ENCODE results near the gene SRP54. TPM values are rescaled to one million over a fixed set of nuclear protein-coding genes. Genes with fewer than 3 reads are reported as not detected.
A peak's percentile ranks its signal among the peaks of the same experiment; 100 is the strongest.
"Not testable (repeated sequence)": the region's sequence is repeated elsewhere in the genome, so short reads cannot be mapped to it uniquely, and the experiment has no call there.

The SRP54 gene
- total RNA-seq, 1 donor from 2014 or later, result 74.0 TPM

GRCh38 chr14:35051796-35052195 lies 69.0 kb downstream of the SRP54 start:
- Histone ChIP-seq H3K4me2 (ENCODE audit: low read length) (no peak overlapping the region), H3K4me3 (ENCODE audit: insufficient read depth, low read depth, low read length) (no peak overlapping the region), H3K27me3 (ENCODE audit: insufficient read depth, low read length) (no peaks in the 10 kb centered on the region), H3K4me1 (ENCODE audit: insufficient read depth, low read length) (peaks cover 3% of the 10 kb centered on the region), H2AFZ (ENCODE audit: low read depth, low read length) (no peak overlapping the region), H3K79me2 (ENCODE audit: insufficient read depth, low read length) (peaks cover 45% of the 10 kb centered on the region), H4K20me1 (ENCODE audit: insufficient read depth, low read length) (peaks cover 12% of the 10 kb centered on the region), H3K9me3 (ENCODE audit: insufficient read depth, low read depth, low read length) (no peaks in the 10 kb centered on the region), H3K36me3 (ENCODE audit: insufficient read depth, low read length) (peaks cover 14% of the 10 kb centered on the region), H3K27ac (ENCODE audit: low read depth, low read length) (no peak overlapping the region), H3K9ac (ENCODE audit: low read length) (no peak overlapping the region)
- Mint-ChIP-seq H3K27me3 (ENCODE audit: low read depth, unreplicated experiment) (no peaks in the 10 kb centered on the region), H3K27ac (ENCODE audit: unreplicated experiment) (no peak overlapping the region), H3K36me3 (ENCODE audit: low read depth, unreplicated experiment) (no peaks in the 10 kb centered on the region), H3K4me1 (ENCODE audit: low read depth, unreplicated experiment) (peaks cover 14% of the 10 kb centered on the region), H3K4me3 (ENCODE audit: unreplicated experiment) (no peak overlapping the region), H3K9me3 (ENCODE audit: unreplicated experiment) (no peaks in the 10 kb centered on the region)
- FAIRE-seq (no peak), DNase-seq (ENCODE audit: low read depth) (peak; percentile 32)
- no peak for TF ChIP-seq CTCF (IDR thresholded peaks at IDR 0.05; ENCODE audit: insufficient read depth, low read depth, low read length)
- no peak for TF ChIP-seq EZH2 (IDR thresholded peaks at IDR 0.05; ENCODE audit: insufficient read depth, low read length)

GRCh38 chr14:35052637-35053036 lies 69.8 kb downstream of the SRP54 start:
- Mint-ChIP-seq H3K9me3 (ENCODE audit: unreplicated experiment) (no peaks in the 10 kb centered on the region), H3K4me3 (ENCODE audit: unreplicated experiment) (no peak overlapping the region), H3K27ac (ENCODE audit: unreplicated experiment) (no peak overlapping the region), H3K27me3 (ENCODE audit: low read depth, unreplicated experiment) (no peaks in the 10 kb centered on the region), H3K4me1 (ENCODE audit: low read depth, unreplicated experiment) (peaks cover 14% of the 10 kb centered on the region), H3K36me3 (ENCODE audit: low read depth, unreplicated experiment) (peaks cover 4% of the 10 kb centered on the region)
- H3K9ac ChIP-seq (ENCODE audit: low read length), result no peak overlapping the region
- H3K79me2 ChIP-seq (ENCODE audit: insufficient read depth, low read length), result peaks cover 47% of the 10 kb centered on the region
- DNase-seq (ENCODE audit: low read depth), result no peak
- H3K4me3 ChIP-seq (ENCODE audit: insufficient read depth, low read depth, low read length), result no peak overlapping the region
- H4K20me1 ChIP-seq (ENCODE audit: insufficient read depth, low read length), result peaks cover 11% of the 10 kb centered on the region
- H3K4me2 ChIP-seq (ENCODE audit: low read length), result no peak overlapping the region
- peaks cover 3% of the 10 kb centered on the region for H3K4me1 ChIP-seq (ENCODE audit: insufficient read depth, low read length)
- H3K27ac ChIP-seq (ENCODE audit: low read depth, low read length), result no peak overlapping the region
- peaks cover 16% of the 10 kb centered on the region for H3K36me3 ChIP-seq (ENCODE audit: insufficient read depth, low read length)
- TF ChIP-seq EZH2 (IDR thresholded peaks at IDR 0.05; ENCODE audit: insufficient read depth, low read length), result no peak
- no peak for TF ChIP-seq CTCF (IDR thresholded peaks at IDR 0.05; ENCODE audit: insufficient read depth, low read depth, low read length)
- H2AFZ ChIP-seq (ENCODE audit: low read depth, low read length), result no peak overlapping the region
- FAIRE-seq, result no peak
- H3K9me3 ChIP-seq (ENCODE audit: insufficient read depth, low read depth, low read length), result no peaks in the 10 kb centered on the region
- no peaks in the 10 kb centered on the region for H3K27me3 ChIP-seq (ENCODE audit: insufficient read depth, low read length)

- H3K36me3 ChIP-seq (ENCODE audit: insufficient read depth, low read length); H2AFZ ChIP-seq (ENCODE audit: low read depth, low read length); H3K4me3 ChIP-seq (ENCODE audit: insufficient read depth, low read depth, low read length); FAIRE-seq; H3K4me1 ChIP-seq (ENCODE audit: insufficient read depth, low read length); H3K9ac ChIP-seq (ENCODE audit: low read length); H3K27me3 ChIP-seq (ENCODE audit: insufficient read depth, low read length); H3K27ac ChIP-seq (ENCODE audit: low read depth, low read length); H3K9me3 Mint-ChIP-seq (ENCODE audit: unreplicated experiment); H3K36me3 Mint-ChIP-seq (ENCODE audit: low read depth, unreplicated experiment); H3K9me3 ChIP-seq (ENCODE audit: insufficient read depth, low read depth, low read length); H3K27me3 Mint-ChIP-seq (ENCODE audit: low read depth, unreplicated experiment); H3K27ac Mint-ChIP-seq (ENCODE audit: unreplicated experiment); H4K20me1 ChIP-seq (ENCODE audit: insufficient read depth, low read length): not testable (repeated sequence)
- peaks cover 11% of the 10 kb centered on the region for H3K4me1 Mint-ChIP-seq (ENCODE audit: low read depth, unreplicated experiment)
- Histone ChIP-seq H3K79me2 (ENCODE audit: insufficient read depth, low read length) (peaks cover 23% of the 10 kb centered on the region), H3K4me2 (ENCODE audit: low read length) (peak overlapping the region; percentile 58)
- H3K4me3 Mint-ChIP-seq (ENCODE audit: unreplicated experiment), result peak overlapping the region; percentile 37
- peak; percentile 36 for DNase-seq (ENCODE audit: low read depth)
These were observed 78.5 kb downstream of the SRP54 start for GRCh38 chr14:35061113-35061791.

GRCh38 chr14:35065731-35066130 lies 82.9 kb downstream of the SRP54 start:
- H3K27me3 Mint-ChIP-seq (ENCODE audit: low read depth, unreplicated experiment); H3K4me3 ChIP-seq (ENCODE audit: insufficient read depth, low read depth, low read length); H3K4me2 ChIP-seq (ENCODE audit: low read length); H3K9me3 ChIP-seq (ENCODE audit: insufficient read depth, low read depth, low read length); H3K27ac ChIP-seq (ENCODE audit: low read depth, low read length); H3K4me1 ChIP-seq (ENCODE audit: insufficient read depth, low read length); H4K20me1 ChIP-seq (ENCODE audit: insufficient read depth, low read length); H3K27me3 ChIP-seq (ENCODE audit: insufficient read depth, low read length); H3K4me3 Mint-ChIP-seq (ENCODE audit: unreplicated experiment); FAIRE-seq; H2AFZ ChIP-seq (ENCODE audit: low read depth, low read length); DNase-seq (ENCODE audit: low read depth); H3K27ac Mint-ChIP-seq (ENCODE audit: unreplicated experiment); H3K4me1 Mint-ChIP-seq (ENCODE audit: low read depth, unreplicated experiment); H3K9ac ChIP-seq (ENCODE audit: low read length); H3K9me3 Mint-ChIP-seq (ENCODE audit: unreplicated experiment): not testable (repeated sequence)
- Histone ChIP-seq H3K79me2 (ENCODE audit: insufficient read depth, low read length) (peaks cover 18% of the 10 kb centered on the region), H3K36me3 (ENCODE audit: insufficient read depth, low read length) (peaks cover 12% of the 10 kb centered on the region)
- H3K36me3 Mint-ChIP-seq (ENCODE audit: low read depth, unreplicated experiment), result peaks cover 12% of the 10 kb centered on the region
